ENCODE data around the gene ATOSB.

DNA sequence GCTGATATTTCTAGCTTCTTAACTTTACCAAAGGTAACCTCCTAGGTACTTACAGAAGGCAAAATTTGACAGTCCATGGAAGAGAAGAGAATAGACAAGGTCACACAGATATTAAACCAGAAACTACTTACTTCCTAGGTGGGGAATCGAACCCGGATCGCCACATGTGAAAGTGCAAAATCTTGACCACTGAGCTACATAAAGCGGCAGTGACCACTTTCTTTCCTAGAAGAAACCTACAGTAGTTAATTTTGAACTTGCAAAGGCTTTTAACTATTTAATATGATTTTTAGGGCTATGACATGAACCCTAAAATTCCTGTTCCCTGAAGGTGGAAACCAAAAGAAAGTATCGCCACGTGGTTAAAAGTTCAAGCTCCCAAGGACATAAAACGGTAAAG is 20.3 kb upstream of the ATOSB start:
- TF ChIP-seq, protein P1, sequence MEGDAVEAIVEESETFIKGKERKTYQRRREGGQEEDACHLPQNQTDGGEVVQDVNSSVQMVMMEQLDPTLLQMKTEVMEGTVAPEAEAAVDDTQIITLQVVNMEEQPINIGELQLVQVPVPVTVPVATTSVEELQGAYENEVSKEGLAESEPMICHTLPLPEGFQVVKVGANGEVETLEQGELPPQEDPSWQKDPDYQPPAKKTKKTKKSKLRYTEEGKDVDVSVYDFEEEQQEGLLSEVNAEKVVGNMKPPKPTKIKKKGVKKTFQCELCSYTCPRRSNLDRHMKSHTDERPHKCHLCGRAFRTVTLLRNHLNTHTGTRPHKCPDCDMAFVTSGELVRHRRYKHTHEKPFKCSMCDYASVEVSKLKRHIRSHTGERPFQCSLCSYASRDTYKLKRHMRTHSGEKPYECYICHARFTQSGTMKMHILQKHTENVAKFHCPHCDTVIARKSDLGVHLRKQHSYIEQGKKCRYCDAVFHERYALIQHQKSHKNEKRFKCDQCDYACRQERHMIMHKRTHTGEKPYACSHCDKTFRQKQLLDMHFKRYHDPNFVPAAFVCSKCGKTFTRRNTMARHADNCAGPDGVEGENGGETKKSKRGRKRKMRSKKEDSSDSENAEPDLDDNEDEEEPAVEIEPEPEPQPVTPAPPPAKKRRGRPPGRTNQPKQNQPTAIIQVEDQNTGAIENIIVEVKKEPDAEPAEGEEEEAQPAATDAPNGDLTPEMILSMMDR (IDR thresholded peaks at IDR 0.05; ENCODE audit: low read length), result no peak
- no peak for TF ChIP-seq EZH2 (IDR thresholded peaks at IDR 0.05; ENCODE audit: borderline replicate concordance, low read length)

Data from OCI-LY1 (cell line).